HEK293 (cell line): Measurements from ENCODE around the gene ABCG4.

Experiments
- CTCF ChIA-PET: fragments of 350-600 bp; formaldehyde crosslinking; extraction: SDS; loops from one replicate; lab custom pipeline; 2021; ENCODE audit warnings: antibody characterized with exemption; lab: Yijun Ruan, JAX
- POLR2A ChIA-PET: fragments of 300-600 bp; formaldehyde crosslinking; extraction: SDS; loops from one replicate; lab custom pipeline; 2020; ENCODE audit warnings: antibody characterized with exemption, inconsistent platforms; lab: Yijun Ruan, JAX
- H3K27ac ChIP-seq: fragments of 200-500 bp; sonication (Bioruptor generic); 2 replicates; pipeline ENCODE4 v1.5.1; 2014; ENCODE audit warnings: low read depth, low read length, control low read depth, inconsistent platforms; ENCODE audit errors: extremely low read depth
- H3K36me3 ChIP-seq, 2 experiments: fragments of 200-500 bp in 1 of 2; sonication (Bioruptor generic) in 1 of 2; 1 replicate in 1 of 2; 2 replicates in 1 of 2; pipeline ENCODE4 v1.5.1; 2014 to 2017; ENCODE audit warnings: inconsistent platforms in 2 of 2, low read length in 2 of 2; ENCODE audit not compliant: control insufficient read depth in 2 of 2, insufficient read depth in 1 of 2
- H3K4me1 ChIP-seq: fragments of 200-500 bp; sonication (Bioruptor generic); 2 replicates; pipeline ENCODE4 v1.5.1; 2014; ENCODE audit warnings: mild to moderate bottlenecking, low read length, inconsistent platforms; ENCODE audit not compliant: control insufficient read depth, insufficient read depth
- H3K4me3 ChIP-seq: 2 replicates; pipeline ENCODE4 v1.5.1; 2011; ENCODE audit warnings: low read depth, mild to moderate bottlenecking, control low read depth, low read length, moderate library complexity
- H3K9me3 ChIP-seq: fragments of 200-500 bp; sonication (Bioruptor generic); 2 replicates; pipeline ENCODE4 v1.5.1; 2014; ENCODE audit warnings: low read depth, low read length, inconsistent platforms; ENCODE audit not compliant: control insufficient read depth, insufficient read depth
- EGR2 ChIP-seq: fragments of 450-650 bp; formaldehyde crosslinking; IDR thresholded peaks from 2 replicates; pipeline ENCODE4 v1.5.1; 2016; ENCODE audit warnings: low read depth, missing biosample characterization, missing genetic modification characterization
- GLIS1 ChIP-seq: fragments of 450-650 bp; formaldehyde crosslinking; IDR thresholded peaks from 2 replicates; pipeline ENCODE4 v1.5.1; 2016; ENCODE audit warnings: missing biosample characterization, missing genetic modification characterization
- GLIS2 ChIP-seq: fragments of 450-650 bp; formaldehyde crosslinking; IDR thresholded peaks from 2 replicates; pipeline ENCODE4 v1.5.1; 2016; ENCODE audit warnings: missing biosample characterization, missing genetic modification characterization
- KLF16 ChIP-seq: fragments of 450-650 bp; formaldehyde crosslinking; IDR thresholded peaks from 2 replicates; pipeline ENCODE4 v1.5.1; 2017; ENCODE audit warnings: missing biosample characterization, missing genetic modification characterization
- KLF17 ChIP-seq: fragments of 450-650 bp; formaldehyde crosslinking; IDR thresholded peaks from 2 replicates; pipeline ENCODE4 v1.5.1; 2016; ENCODE audit warnings: missing biosample characterization, missing genetic modification characterization
- KLF7 ChIP-seq: fragments of 450-650 bp; formaldehyde crosslinking; IDR thresholded peaks from 2 replicates; pipeline ENCODE4 v1.5.1; 2016; ENCODE audit warnings: missing biosample characterization, missing genetic modification characterization, borderline replicate concordance
- MYNN ChIP-seq: fragments of 450-650 bp; formaldehyde crosslinking; IDR thresholded peaks from 2 replicates; pipeline ENCODE4 v1.5.1; 2016; ENCODE audit warnings: missing biosample characterization, missing genetic modification characterization, borderline replicate concordance
- PRDM1 ChIP-seq: fragments of 450-650 bp; formaldehyde crosslinking; IDR thresholded peaks from 2 replicates; pipeline ENCODE4; 2016; ENCODE audit warnings: missing biosample characterization, missing genetic modification characterization
- SCRT2 ChIP-seq: fragments of 450-650 bp; formaldehyde crosslinking; IDR thresholded peaks from 2 replicates; pipeline ENCODE4 v1.5.1; 2016; ENCODE audit warnings: missing biosample characterization, missing genetic modification characterization
- SP2 ChIP-seq: fragments of 450-650 bp; formaldehyde crosslinking; IDR thresholded peaks from 2 replicates; pipeline ENCODE4 v1.5.1; 2016; ENCODE audit warnings: missing biosample characterization, missing genetic modification characterization
- SP3 ChIP-seq: fragments of 450-650 bp; formaldehyde crosslinking; IDR thresholded peaks from 2 replicates; pipeline ENCODE4 v1.5.1; 2016; ENCODE audit warnings: missing biosample characterization, missing genetic modification characterization
- TCF7L2 ChIP-seq: IDR thresholded peaks from 2 replicates; pipeline ENCODE4 v1.6.1; 2011; ENCODE audit warnings: low read depth, mild to moderate bottlenecking, inconsistent platforms, low read length, moderate library complexity, borderline replicate concordance
- ZBTB21 ChIP-seq: fragments of 450-650 bp; formaldehyde crosslinking; IDR thresholded peaks from 2 replicates; pipeline ENCODE4 v1.5.1; 2017; ENCODE audit warnings: missing biosample characterization, missing genetic modification characterization
- ZBTB6 ChIP-seq: fragments of 450-650 bp; formaldehyde crosslinking; IDR thresholded peaks from 2 replicates; pipeline ENCODE4 v1.5.1; 2017; ENCODE audit warnings: missing biosample characterization, missing genetic modification characterization
- ZNF133 ChIP-seq: fragments of 450-650 bp; formaldehyde crosslinking; IDR thresholded peaks from 2 replicates; pipeline ENCODE4 v1.5.1; 2016; ENCODE audit warnings: missing biosample characterization, missing genetic modification characterization
- ZNF214 ChIP-seq: fragments of 450-650 bp; formaldehyde crosslinking; IDR thresholded peaks from 2 replicates; pipeline ENCODE4 v1.5.1; 2017; ENCODE audit warnings: missing biosample characterization, mild to moderate bottlenecking, missing genetic modification characterization, borderline replicate concordance
- ZNF221 ChIP-seq: fragments of 450-650 bp; formaldehyde crosslinking; IDR thresholded peaks from 2 replicates; pipeline ENCODE4 v1.5.1; 2017; ENCODE audit warnings: missing biosample characterization, missing genetic modification characterization, borderline replicate concordance
- ZNF248 ChIP-seq: fragments of 450-650 bp; formaldehyde crosslinking; IDR thresholded peaks from 2 replicates; pipeline ENCODE4 v1.5.1; 2017; ENCODE audit warnings: missing biosample characterization, missing genetic modification characterization
- ZNF324 ChIP-seq: fragments of 450-650 bp; formaldehyde crosslinking; IDR thresholded peaks from 2 replicates; pipeline ENCODE4 v1.5.1; 2016; ENCODE audit warnings: missing biosample characterization, missing genetic modification characterization
- ZNF335 ChIP-seq: fragments of 450-650 bp; formaldehyde crosslinking; conservative IDR thresholded peaks from 2 replicates; pipeline ENCODE4 v1.5.1; 2016; ENCODE audit warnings: missing biosample characterization, missing genetic modification characterization
- ZNF341 ChIP-seq: fragments of 450-650 bp; formaldehyde crosslinking; IDR thresholded peaks from 2 replicates; pipeline ENCODE4; 2016; ENCODE audit warnings: low read depth, missing biosample characterization, missing genetic modification characterization
- ZNF501 ChIP-seq: fragments of 450-650 bp; formaldehyde crosslinking; IDR thresholded peaks from 2 replicates; pipeline ENCODE4 v1.5.1; 2016; ENCODE audit warnings: missing biosample characterization, missing genetic modification characterization
- ZNF561 ChIP-seq: fragments of 450-650 bp; IDR thresholded peaks from 2 replicates; pipeline ENCODE4 v1.5.1; 2018; ENCODE audit warnings: missing biosample characterization, missing genetic modification characterization, borderline replicate concordance
- ZNF639 ChIP-seq: fragments of 450-650 bp; formaldehyde crosslinking; IDR thresholded peaks from 2 replicates; pipeline ENCODE4 v1.5.1; 2016; ENCODE audit warnings: missing biosample characterization, missing genetic modification characterization
- ZNF660 ChIP-seq: fragments of 450-650 bp; IDR thresholded peaks from 2 replicates; pipeline ENCODE4 v1.5.1; 2018; ENCODE audit warnings: missing biosample characterization, mild to moderate bottlenecking, missing genetic modification characterization
- ZSCAN23 ChIP-seq: fragments of 450-650 bp; formaldehyde crosslinking; IDR thresholded peaks from 2 replicates; pipeline ENCODE4 v1.5.1; 2016; ENCODE audit warnings: missing biosample characterization, missing genetic modification characterization
- TF ChIP-seq, protein P1 (sequence below): fragments of 450-650 bp; formaldehyde crosslinking; IDR thresholded peaks from 2 replicates; pipeline ENCODE4 v1.5.1; 2016; ENCODE audit warnings: missing biosample characterization, missing genetic modification characterization
- TF ChIP-seq, protein P2 (sequence below): fragments of 450-650 bp; formaldehyde crosslinking; IDR thresholded peaks from 2 replicates; pipeline ENCODE4 v1.5.1; 2016; ENCODE audit warnings: missing biosample characterization, missing genetic modification characterization
- TF ChIP-seq, protein P3 (sequence below): fragments of 450-650 bp; formaldehyde crosslinking; IDR thresholded peaks from 2 replicates; pipeline ENCODE4 v1.5.1; 2016; ENCODE audit warnings: missing biosample characterization, missing genetic modification characterization

The ABCG4 gene

DNA sequence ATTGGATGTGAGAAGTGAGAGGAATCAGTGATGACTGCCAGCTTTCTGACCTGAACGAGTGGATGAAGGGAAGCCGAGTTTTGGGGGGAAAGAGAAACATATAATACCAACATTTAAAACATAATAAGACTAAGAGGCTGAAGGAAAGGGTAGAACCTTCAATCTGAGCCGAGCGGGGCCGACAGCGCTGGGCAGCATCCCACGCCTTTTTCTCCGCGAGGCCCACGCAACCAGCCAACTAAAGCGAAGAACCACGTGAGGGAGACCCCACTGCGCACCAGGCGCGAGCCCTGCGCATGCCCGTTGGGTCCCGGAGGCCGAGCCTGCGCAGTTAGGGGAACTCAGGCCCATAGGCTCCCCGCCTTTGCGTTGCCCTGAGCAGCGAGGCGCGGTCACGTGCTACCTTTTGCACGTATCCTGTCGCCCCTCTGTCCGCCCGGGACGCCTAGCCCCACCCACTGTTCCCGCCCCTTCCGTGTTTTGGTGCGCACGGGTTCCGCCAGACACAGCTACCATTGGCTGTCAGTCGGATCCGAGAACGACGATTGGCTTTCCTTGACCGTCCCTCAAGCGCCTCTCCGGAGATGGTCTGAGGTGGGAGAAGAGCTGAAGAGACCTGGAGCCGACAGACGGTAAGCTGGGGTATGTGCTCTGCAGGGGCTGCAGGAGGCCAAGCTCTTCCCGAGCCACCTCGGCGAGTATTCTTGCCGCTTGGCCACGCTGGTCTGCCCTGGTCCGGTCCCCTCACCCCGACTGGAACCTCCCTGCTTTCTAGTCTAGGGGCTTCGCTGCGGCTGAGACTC is 27.6 kb upstream of the ABCG4 start, which contains the start of gene HINFP:
Gene HINFP (plus strand): TSS at position 573 of the 803 bp plus-strand sequence. CDS start 5,365 bp downstream, outside the sequence.
- Histone ChIP-seq H3K4me1 (peaks cover 4% of the 10 kb centered on the region; the same call in 1 of the 2 replicates), H3K4me3 (peak within 1 kb of the TSS; percentile 62), H3K27ac (peak within 1 kb of the TSS; percentile 21; the same call in 1 of the 2 replicates), H3K36me3 (peaks cover 3 to 26% of the 10 kb centered on the region in 2 experiments; a peak in 2 of 3 replicates), H3K9me3 (no peaks in the 10 kb centered on the region)
- ChIA-PET CTCF (interaction anchor here (0.6 to 3.2 kb wide), 7 partner anchors 13 to 434 kb away, joined by 3 to 18 read pairs (median 3); no protein-coding TSS in a partner anchor), POLR2A (interaction anchor here (0.6 to 3.6 kb wide), 24 partner anchors 9 to 260 kb away, joined by 3 to 51 read pairs (median 5); partner anchors contain the start of genes C2CD2L, CBL, CENATAC and DPAGT1)
- TF ChIP-seq GLIS1 (tag by site-specific recombination) (0 out of 2 replicates have a peak, but pooled peaks have one; percentile 41), SP3 (tag by site-specific recombination) (peak; percentile 85), ZNF639 (tag by site-specific recombination) (peak; percentile 69; the same call in 1 of the 2 replicates), ZSCAN23 (tag by site-specific recombination) (0 out of 2 replicates have a peak, but pooled peaks have one; percentile 36), ZBTB21 (tag by site-specific recombination) (0 out of 2 replicates have a peak, but pooled peaks have one; percentile 19), ZNF561 (tag by site-specific recombination) (peak; percentile 52; the same call in 1 of the 2 replicates), KLF16 (peak; percentile 45; the same call in 1 of the 2 replicates), KLF17 (tag by site-specific recombination) (peak; percentile 45; the same call in 1 of the 2 replicates), GLIS2 (peak; percentile 84), ZNF133 (tag by site-specific recombination) (no peak), ZNF248 (tag by site-specific recombination) (no peak), ZNF221 (tag by site-specific recombination) (no peak), SP2 (tag by site-specific recombination) (peak; percentile 98), ZBTB6 (peak; percentile 36; the same call in 1 of the 2 replicates), PRDM1 (peak; percentile 54; the same call in 1 of the 2 replicates), TCF7L2 (no peak), EGR2 (tag by site-specific recombination) (peak; percentile 84), ZNF324 (tag by site-specific recombination) (0 out of 2 replicates have a peak, but pooled peaks have one; percentile 41), KLF7 (tag by site-specific recombination) (peak; percentile 21; the same call in 1 of the 2 replicates), ZNF501 (tag by site-specific recombination) (peak; percentile 67; the same call in 1 of the 2 replicates), ZNF214 (tag by site-specific recombination) (no peak), ZNF335 (tag by site-specific recombination) (peak; percentile 44), ZNF341 (tag by site-specific recombination) (peak; percentile 74), ZNF660 (tag by site-specific recombination) (0 out of 2 replicates have a peak, but pooled peaks have one; percentile 18), SCRT2 (tag by site-specific recombination) (no peak), MYNN (tag by site-specific recombination) (no peak)
- TF ChIP-seq, protein P1, sequence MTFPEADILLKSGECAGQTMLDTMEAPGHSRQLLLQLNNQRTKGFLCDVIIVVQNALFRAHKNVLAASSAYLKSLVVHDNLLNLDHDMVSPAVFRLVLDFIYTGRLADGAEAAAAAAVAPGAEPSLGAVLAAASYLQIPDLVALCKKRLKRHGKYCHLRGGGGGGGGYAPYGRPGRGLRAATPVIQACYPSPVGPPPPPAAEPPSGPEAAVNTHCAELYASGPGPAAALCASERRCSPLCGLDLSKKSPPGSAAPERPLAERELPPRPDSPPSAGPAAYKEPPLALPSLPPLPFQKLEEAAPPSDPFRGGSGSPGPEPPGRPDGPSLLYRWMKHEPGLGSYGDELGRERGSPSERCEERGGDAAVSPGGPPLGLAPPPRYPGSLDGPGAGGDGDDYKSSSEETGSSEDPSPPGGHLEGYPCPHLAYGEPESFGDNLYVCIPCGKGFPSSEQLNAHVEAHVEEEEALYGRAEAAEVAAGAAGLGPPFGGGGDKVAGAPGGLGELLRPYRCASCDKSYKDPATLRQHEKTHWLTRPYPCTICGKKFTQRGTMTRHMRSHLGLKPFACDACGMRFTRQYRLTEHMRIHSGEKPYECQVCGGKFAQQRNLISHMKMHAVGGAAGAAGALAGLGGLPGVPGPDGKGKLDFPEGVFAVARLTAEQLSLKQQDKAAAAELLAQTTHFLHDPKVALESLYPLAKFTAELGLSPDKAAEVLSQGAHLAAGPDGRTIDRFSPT (tag by site-specific recombination), result peak; percentile 53; the same call in 1 of the 2 replicates
- TF ChIP-seq, protein P2, sequence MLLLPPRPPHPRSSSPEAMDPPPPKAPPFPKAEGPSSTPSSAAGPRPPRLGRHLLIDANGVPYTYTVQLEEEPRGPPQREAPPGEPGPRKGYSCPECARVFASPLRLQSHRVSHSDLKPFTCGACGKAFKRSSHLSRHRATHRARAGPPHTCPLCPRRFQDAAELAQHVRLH, result peak; percentile 20; the same call in 1 of the 2 replicates
- TF ChIP-seq, protein P3, sequence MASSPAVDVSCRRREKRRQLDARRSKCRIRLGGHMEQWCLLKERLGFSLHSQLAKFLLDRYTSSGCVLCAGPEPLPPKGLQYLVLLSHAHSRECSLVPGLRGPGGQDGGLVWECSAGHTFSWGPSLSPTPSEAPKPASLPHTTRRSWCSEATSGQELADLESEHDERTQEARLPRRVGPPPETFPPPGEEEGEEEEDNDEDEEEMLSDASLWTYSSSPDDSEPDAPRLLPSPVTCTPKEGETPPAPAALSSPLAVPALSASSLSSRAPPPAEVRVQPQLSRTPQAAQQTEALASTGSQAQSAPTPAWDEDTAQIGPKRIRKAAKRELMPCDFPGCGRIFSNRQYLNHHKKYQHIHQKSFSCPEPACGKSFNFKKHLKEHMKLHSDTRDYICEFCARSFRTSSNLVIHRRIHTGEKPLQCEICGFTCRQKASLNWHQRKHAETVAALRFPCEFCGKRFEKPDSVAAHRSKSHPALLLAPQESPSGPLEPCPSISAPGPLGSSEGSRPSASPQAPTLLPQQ (tag by site-specific recombination), result peak; percentile 89
